H9 (cell line): ENCODE measurements around the gene PAMR1. TPM values are rescaled to one million over a fixed set of nuclear protein-coding genes. Genes with fewer than 3 reads are reported as not detected.

Experiments used
- DNase-seq: peaks from one replicate; pipeline ENCODE4 v3.0.0-alpha.2; 2017
- H2AFZ ChIP-seq: one replicate; pipeline ENCODE4 v1.6.1; 2013; ENCODE audit warnings: mild to moderate bottlenecking, low read length, control low read depth, moderate library complexity
- H2AK5ac ChIP-seq: 2 replicates; pipeline ENCODE4 v1.6.1; 2013; ENCODE audit warnings: low read length, control low read depth, mixed read lengths; ENCODE audit not compliant: insufficient read length
- H2BK120ac ChIP-seq: one replicate; pipeline ENCODE4 v1.6.1; 2013; ENCODE audit warnings: low read depth, mild to moderate bottlenecking, low read length, control low read depth, inconsistent platforms; ENCODE audit not compliant: poor library complexity, severe bottlenecking
- H2BK12ac ChIP-seq: 2 replicates; pipeline ENCODE4 v1.6.1; 2013; ENCODE audit warnings: low read length, control low read depth, mixed read lengths, low read depth; ENCODE audit not compliant: insufficient read length
- H2BK15ac ChIP-seq: 2 replicates; pipeline ENCODE4 v1.6.1; 2013; ENCODE audit warnings: low read depth, low read length, control low read depth
- H2BK20ac ChIP-seq: one replicate; pipeline ENCODE4 v1.6.1; 2013; ENCODE audit warnings: low read depth, mild to moderate bottlenecking, low read length, control low read depth, inconsistent platforms; ENCODE audit not compliant: poor library complexity, severe bottlenecking
- H2BK5ac ChIP-seq: 2 replicates; pipeline ENCODE4 v1.6.1; 2013; ENCODE audit warnings: low read length, control low read depth, mixed read lengths; ENCODE audit not compliant: insufficient read length
- H3K14ac ChIP-seq: 2 replicates; pipeline ENCODE4 v1.6.1; 2013; ENCODE audit warnings: low read length, control low read depth; ENCODE audit not compliant: insufficient read depth
- H3K18ac ChIP-seq: 2 replicates; pipeline ENCODE4 v1.6.1; 2013; ENCODE audit warnings: low read depth, mild to moderate bottlenecking, mixed read lengths, low read length, control low read depth; ENCODE audit not compliant: insufficient read length
- H3K23ac ChIP-seq: 2 replicates; pipeline ENCODE4 v1.6.1; 2013; ENCODE audit warnings: low read length, control low read depth, mixed read lengths, low read depth; ENCODE audit not compliant: insufficient read length
- H3K23me2 ChIP-seq: 2 replicates; pipeline ENCODE4 v1.6.1; 2013; ENCODE audit warnings: low read depth, mild to moderate bottlenecking, mixed read lengths, low read length, control low read depth; ENCODE audit not compliant: insufficient read length, poor library complexity, severe bottlenecking
- H3K27ac ChIP-seq: 2 replicates; pipeline ENCODE4 v1.5.1; 2013; ENCODE audit warnings: low read length, control low read depth, mixed read lengths, low read depth; ENCODE audit not compliant: insufficient read length
- H3K27me3 ChIP-seq: 2 replicates; pipeline ENCODE4 v1.6.1; 2013; ENCODE audit warnings: low read length, control low read depth, inconsistent platforms; ENCODE audit not compliant: insufficient read depth
- H3K4ac ChIP-seq: 2 replicates; pipeline ENCODE4 v1.6.1; 2013; ENCODE audit warnings: low read depth, mild to moderate bottlenecking, control low read depth, inconsistent platforms, low read length, moderate library complexity
- H3K4me1 ChIP-seq: 2 replicates; pipeline ENCODE4 v1.6.1; 2013; ENCODE audit warnings: low read length, control low read depth, inconsistent platforms; ENCODE audit not compliant: insufficient read depth
- H3K4me2 ChIP-seq: 2 replicates; pipeline ENCODE4 v1.6.1; 2013; ENCODE audit warnings: low read length, control low read depth, mixed read lengths; ENCODE audit not compliant: insufficient read length, insufficient read depth
- H3K56ac ChIP-seq: 2 replicates; pipeline ENCODE4 v1.6.1; 2013; ENCODE audit warnings: low read depth, mild to moderate bottlenecking, mixed read lengths, low read length, control low read depth; ENCODE audit not compliant: insufficient read length
- H3K79me1 ChIP-seq: 2 replicates; pipeline ENCODE4 v1.6.1; 2013; ENCODE audit warnings: low read depth, mild to moderate bottlenecking, moderate library complexity, low read length, control low read depth, inconsistent platforms; ENCODE audit not compliant: insufficient read depth, poor library complexity, severe bottlenecking
- H3K79me2 ChIP-seq: 2 replicates; pipeline ENCODE4 v1.6.1; 2013; ENCODE audit warnings: low read length, control low read depth, inconsistent platforms; ENCODE audit not compliant: insufficient read depth
- H3K9ac ChIP-seq: 2 replicates; pipeline ENCODE4 v1.6.1; 2013; ENCODE audit warnings: low read length, control low read depth, mixed read lengths; ENCODE audit not compliant: insufficient read length; ENCODE audit errors: extremely low read depth
- H3K9me3 ChIP-seq: one replicate; pipeline ENCODE4 v1.6.1; 2013; ENCODE audit warnings: low read depth, low read length, inconsistent platforms; ENCODE audit not compliant: control insufficient read depth
- H3T11ph ChIP-seq: one replicate; pipeline ENCODE4 v1.6.1; 2013; ENCODE audit warnings: mild to moderate bottlenecking, low read length, control low read depth, inconsistent platforms
- H4K20me1 ChIP-seq: one replicate; pipeline ENCODE4 v1.6.1; 2013; ENCODE audit not compliant: control insufficient read depth, insufficient read length, insufficient read depth
- H4K5ac ChIP-seq: 2 replicates; pipeline ENCODE4 v1.6.1; 2013; ENCODE audit warnings: low read depth, mild to moderate bottlenecking, mixed read lengths, low read length, control low read depth; ENCODE audit not compliant: insufficient read length
- H4K8ac ChIP-seq: replicated peaks from 2 replicates; pipeline ENCODE4 v1.6.1; 2013; ENCODE audit warnings: low read length, control low read depth, mixed read lengths, low read depth; ENCODE audit not compliant: insufficient read length
- H4K91ac ChIP-seq: 2 replicates; pipeline ENCODE4 v1.6.1; 2013; ENCODE audit warnings: low read depth, mild to moderate bottlenecking, moderate library complexity, mixed read lengths, low read length, control low read depth; ENCODE audit not compliant: insufficient read length
- H3K27ac Mint-ChIP-seq, 3 experiments: 2 replicates in 2 of 3; 3 replicates in 1 of 3; pipeline ENCODE4 v1.8.0; 2020 to 2021; ENCODE audit warnings: mixed read lengths in 3 of 3, mild to moderate bottlenecking in 1 of 3, moderate library complexity in 1 of 3
- H3K27me3 Mint-ChIP-seq: 2 replicates; pipeline ENCODE4 v1.8.0; 2021; ENCODE audit warnings: low read depth, mild to moderate bottlenecking, moderate library complexity, mixed read lengths
- H3K36me3 Mint-ChIP-seq, 3 experiments: 2 replicates in 2 of 3; 3 replicates in 1 of 3; pipeline ENCODE4 v1.8.0; 2020 to 2021; ENCODE audit warnings: low read depth in 3 of 3, mixed read lengths in 3 of 3; ENCODE audit not compliant: insufficient read depth in 1 of 3
- H3K4me1 Mint-ChIP-seq, 2 experiments: 2 replicates each; pipeline ENCODE4 v1.8.0; 2020; ENCODE audit warnings: mixed read lengths in 2 of 2
- H3K4me3 Mint-ChIP-seq, 2 experiments: 2 replicates in 1 of 2; 3 replicates in 1 of 2; pipeline ENCODE4 v1.8.0; 2020 to 2021; ENCODE audit warnings: mild to moderate bottlenecking in 2 of 2, mixed read lengths in 2 of 2, moderate library complexity in 1 of 2
- H3K9me3 Mint-ChIP-seq, 2 experiments: 2 replicates in 1 of 2; 3 replicates in 1 of 2; pipeline ENCODE4 v1.8.0; 2020; ENCODE audit warnings: mild to moderate bottlenecking in 2 of 2, mixed read lengths in 2 of 2, moderate library complexity in 1 of 2
- CTCF ChIP-seq: fragments of 200-600 bp; sonication (generic); conservative IDR thresholded peaks from 3 replicates; pipeline ENCODE4 v1.8.0; 2021; ENCODE audit warnings: antibody characterized with exemption, mild to moderate bottlenecking
- WGBS: extraction: QIAGEN DNeasy Blood & Tissue Kit; methylation state at CpG from one replicate; pipeline ENCODE4 v1.1.7; 2013; ENCODE audit warnings: missing lambda C conversion rate, low lambda C conversion rate, mixed read lengths; ENCODE audit not compliant: insufficient read length; ENCODE audit errors: extremely low coverage; 5-methylcytosine and 5-hydroxymethylcytosine counted together
- total RNA-seq: library from RNA; stranded (reverse); gene quantifications from 2 replicates; pipeline ENCODE4 v1.2.1, GENCODE V29; 2021

The PAMR1 gene
- total RNA-seq, 1 experiment from 2014 or later: 2.4 TPM

GRCh38 chr11:35487532-35488078 lies 37.8 kb downstream of the PAMR1 start:
- H2AK5ac ChIP-seq: no peak overlapping the region
- H3K56ac ChIP-seq: no peak overlapping the region
- H2BK15ac ChIP-seq: no peak overlapping the region
- no peak overlapping the region for H4K91ac ChIP-seq
- no peak overlapping the region for H4K8ac ChIP-seq
- H3K9ac ChIP-seq: no peak overlapping the region
- no peak overlapping the region for H2BK12ac ChIP-seq
- no peak overlapping the region for H3K4me3 Mint-ChIP-seq
- H3K4ac ChIP-seq: no peak overlapping the region
- H3K79me1 ChIP-seq: no peaks in the 10 kb centered on the region
- no peak overlapping the region for H3K14ac ChIP-seq
- WGBS: no CpG with 5 or more reads among the region's 6 CpGs
- H3K27ac Mint-ChIP-seq: no peak overlapping the region
- H2BK5ac ChIP-seq: no peak overlapping the region
- no peaks in the 10 kb centered on the region for H3K9me3 ChIP-seq
- no peaks in the 10 kb centered on the region for H3K79me2 ChIP-seq
- peaks cover 12 to 13% of the 10 kb centered on the region in 2 experiments for H3K9me3 Mint-ChIP-seq
- no peak overlapping the region for H4K5ac ChIP-seq
- H3K27ac ChIP-seq: no peak overlapping the region
- no peak overlapping the region for H2BK20ac ChIP-seq
- no peak overlapping the region for H2AFZ ChIP-seq
- H3K23ac ChIP-seq: no peak overlapping the region
- no peak overlapping the region for H3K4me2 ChIP-seq
- no peak overlapping the region for H3T11ph ChIP-seq
- no peaks in the 10 kb centered on the region; a peak in 1 of 4 replicates for H3K4me1 Mint-ChIP-seq
- no peaks in the 10 kb centered on the region; the same call in 1 of the 2 replicates for H3K27me3 ChIP-seq
- H3K18ac ChIP-seq: no peak overlapping the region
- TF ChIP-seq CTCF: peak; percentile 81
- peaks cover 5 to 15% (median 6%) of the 10 kb centered on the region in 3 experiments; a peak in 6 of 7 replicates for H3K36me3 Mint-ChIP-seq
- peaks cover 23% of the 10 kb centered on the region for H3K27me3 Mint-ChIP-seq
- peak; percentile 70 for DNase-seq
- H3K23me2 ChIP-seq: no peaks in the 10 kb centered on the region
- H3K4me1 ChIP-seq: no peaks in the 10 kb centered on the region
- no peaks in the 10 kb centered on the region for H4K20me1 ChIP-seq
- H2BK120ac ChIP-seq: no peak overlapping the region
